ENCODE results near the gene AAK1.
"Not testable (repeated sequence)": the region's sequence is repeated elsewhere in the genome, so short reads cannot be mapped to it uniquely, and the experiment has no call there.

GRCh38 chr2:69662547-69662946, 19.0 kb upstream of the AAK1 start:
- TF ChIP-seq FOXM1 (IDR thresholded peaks at IDR 0.05; ENCODE audit: low read depth, low read length); EZH2 (IDR thresholded peaks at IDR 0.05; ENCODE audit: borderline replicate concordance, control insufficient read depth, low read depth, low read length); ESRRA (IDR thresholded peaks at IDR 0.05; ENCODE audit: low read length); RFX5 (IDR thresholded peaks at IDR 0.05; ENCODE audit: low read depth, low read length); USF1 (IDR thresholded peaks at IDR 0.05; ENCODE audit: borderline replicate concordance, extremely low read length, insufficient read depth, low read depth, low read length): not testable (repeated sequence)
- TF ChIP-seq, protein P1, sequence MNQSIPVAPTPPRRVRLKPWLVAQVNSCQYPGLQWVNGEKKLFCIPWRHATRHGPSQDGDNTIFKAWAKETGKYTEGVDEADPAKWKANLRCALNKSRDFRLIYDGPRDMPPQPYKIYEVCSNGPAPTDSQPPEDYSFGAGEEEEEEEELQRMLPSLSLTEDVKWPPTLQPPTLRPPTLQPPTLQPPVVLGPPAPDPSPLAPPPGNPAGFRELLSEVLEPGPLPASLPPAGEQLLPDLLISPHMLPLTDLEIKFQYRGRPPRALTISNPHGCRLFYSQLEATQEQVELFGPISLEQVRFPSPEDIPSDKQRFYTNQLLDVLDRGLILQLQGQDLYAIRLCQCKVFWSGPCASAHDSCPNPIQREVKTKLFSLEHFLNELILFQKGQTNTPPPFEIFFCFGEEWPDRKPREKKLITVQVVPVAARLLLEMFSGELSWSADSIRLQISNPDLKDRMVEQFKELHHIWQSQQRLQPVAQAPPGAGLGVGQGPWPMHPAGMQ (IDR thresholded peaks at IDR 0.05; ENCODE audit: borderline replicate concordance): not testable (repeated sequence)

Measured in GM12878 (cell line).